ENCODE data around the gene CCDC92B. TPM values are rescaled to one million over a fixed set of nuclear protein-coding genes. Genes with fewer than 3 reads are reported as not detected.

CCDC92B gene
- total RNA-seq, 6 experiments from 2014 or later = not detected

GRCh38 chr17:2775206-2775605, 25.8 kb upstream of the CCDC92B start:
- H3K4me3 ChIP-seq = no peak overlapping the region
- no peaks in the 10 kb centered on the region for H3K9me3 ChIP-seq
- no peak overlapping the region for H3K27ac ChIP-seq
- no peak for TF ChIP-seq POLR2A (IDR thresholded peaks at IDR 0.05)
- no peak for TF ChIP-seq CTCF (IDR thresholded peaks at IDR 0.05)
- no peaks in the 10 kb centered on the region for H3K36me3 ChIP-seq
- H3K4me1 ChIP-seq = peaks cover 0 to 4% (median 0%) of the 10 kb centered on the region in 4 donors
- no peak for ATAC-seq
- intact Hi-C loops (cut with DNase I) = no loop called here
- no peak for DNase-seq
- WGBS (ENCODE audit: insufficient coverage, low coverage, low lambda C conversion rate, missing lambda C conversion rate) = 72% methylated on average over 6 of the region's 6 CpGs
- peaks cover 0 to 7% of the 10 kb centered on the region in 2 donors for H3K27me3 ChIP-seq

GRCh38 chr17:2770129-2770528, 20.7 kb upstream of the CCDC92B start:
- ATAC-seq (no peak), DNase-seq (no peak)
- Histone ChIP-seq H3K27me3 (no peaks in the 10 kb centered on the region), H3K4me3 (no peak overlapping the region), H3K27ac (no peak overlapping the region), H3K9me3 (no peaks in the 10 kb centered on the region), H3K36me3 (no peaks in the 10 kb centered on the region), H3K4me1 (no peaks in the 10 kb centered on the region)
- no peak for TF ChIP-seq CTCF (IDR thresholded peaks at IDR 0.05)
- no peak for TF ChIP-seq POLR2A (IDR thresholded peaks at IDR 0.05)
- 62% methylated on average over 3 of the region's 12 CpGs for WGBS (ENCODE audit: insufficient coverage, low coverage, low lambda C conversion rate, missing lambda C conversion rate)
- intact Hi-C loops (cut with DNase I) = no loop called here

- Histone ChIP-seq H3K27ac (no peak overlapping the region), H3K9me3 (no peaks in the 10 kb centered on the region), H3K36me3 (no peaks in the 10 kb centered on the region), H3K27me3 (no peaks in the 10 kb centered on the region), H3K4me3 (no peak overlapping the region), H3K4me1 (no peaks in the 10 kb centered on the region)
- DNase-seq = no peak
- ATAC-seq = no peak
- no peak for TF ChIP-seq CTCF (IDR thresholded peaks at IDR 0.05)
- TF ChIP-seq POLR2A (IDR thresholded peaks at IDR 0.05) = no peak
- WGBS (ENCODE audit: insufficient coverage, low coverage, low lambda C conversion rate, missing lambda C conversion rate) = 7% methylated on average over 2 of the region's 4 CpGs
- intact Hi-C loops (cut with DNase I) = no loop called here
These were observed 9.4 kb upstream of the CCDC92B start for GRCh38 chr17:2758870-2759269.

- TF ChIP-seq CTCF (IDR thresholded peaks at IDR 0.05) (no peak), POLR2A (IDR thresholded peaks at IDR 0.05) (no peak)
- Histone ChIP-seq H3K9me3 (no peaks in the 10 kb centered on the region), H3K4me1 (no peaks in the 10 kb centered on the region), H3K36me3 (no peaks in the 10 kb centered on the region), H3K27ac (no peak overlapping the region), H3K4me3 (peak overlapping the region in 1 of 3 donors; percentile 16), H3K27me3 (no peaks in the 10 kb centered on the region)
- intact Hi-C loops (cut with DNase I) = no loop called here
- 10% methylated on average over 11 of the region's 46 CpGs for WGBS (ENCODE audit: insufficient coverage, low coverage, low lambda C conversion rate, missing lambda C conversion rate)
- DNase-seq (no peak), ATAC-seq (peak in 1 of 4 donors; percentile 49)
These were observed 6.7 kb upstream of the CCDC92B start for GRCh38 chr17:2755891-2756724.
